NCI-H446 treated with DMSO at 0.1 percent for 48 hours (cell line): ENCODE results near the gene EFCAB10.
A peak's percentile ranks its signal among the peaks of the same experiment; 100 is the strongest.
"Not testable (repeated sequence)": the region's sequence is repeated elsewhere in the genome, so short reads cannot be mapped to it uniquely, and the experiment has no call there.

Experiments
- DNase-seq: peaks from one replicate; lab custom pipeline; 2025; lab: John Stamatoyannopoulos, UW

EFCAB10 gene

GRCh38 chr7:105530546-105530945 lies 50.7 kb downstream of the EFCAB10 start:
- no peak for DNase-seq

- no peak for DNase-seq
These were observed 51.2 kb downstream of the EFCAB10 start for GRCh38 chr7:105530126-105530525.

GRCh38 chr7:105527737-105528136 lies 53.6 kb downstream of the EFCAB10 start:
- not testable (repeated sequence) for DNase-seq

- DNase-seq = no peak
These were observed 56.5 kb downstream of the EFCAB10 start for GRCh38 chr7:105524840-105525239.

GRCh38 chr7:105524423-105524822 lies 56.9 kb downstream of the EFCAB10 start:
- DNase-seq = not testable (repeated sequence)

- DNase-seq = peak; percentile 57
These were observed 59.4 kb downstream of the EFCAB10 start, which contains the start of gene PUS7 for GRCh38 chr7:105521717-105522463. PUS7 (minus strand) TSS chr7:105522271; CDS start chr7:105508512, 13,759 bp downstream.

GRCh38 chr7:105521027-105521716 lies 60.1 kb downstream of the EFCAB10 start:
- DNase-seq = no peak

- DNase-seq = not testable (repeated sequence)
These were observed 60.7 kb downstream of the EFCAB10 start for GRCh38 chr7:105520620-105521019.

GRCh38 chr7:105519353-105519752 lies 61.9 kb downstream of the EFCAB10 start:
- DNase-seq = no peak

GRCh38 chr7:105515610-105516009 lies 65.7 kb downstream of the EFCAB10 start:
- not testable (repeated sequence) for DNase-seq
